Stimulated activated naive CD8-positive, alpha-beta T cell treated with anti-CD3 and anti-CD28 coated beads, Interleukin-15, Interleukin-2, amounts not matched to agents 100 ng/mL and 50 ng/mL, for 24 hours (primary cell): ENCODE data around the gene MAST4.

ENCODE experiments used
- H3K27ac Mint-ChIP-seq: one replicate; pipeline ENCODE4 v1.8.0; 2021; ENCODE audit warnings: mild to moderate bottlenecking, mixed read lengths
- H3K27me3 Mint-ChIP-seq: one replicate; pipeline ENCODE4 v1.8.0; 2021; ENCODE audit warnings: mixed read lengths
- H3K36me3 Mint-ChIP-seq: one replicate; pipeline ENCODE4 v1.8.0; 2021; ENCODE audit warnings: low read depth, mixed read lengths
- H3K4me1 Mint-ChIP-seq: one replicate; pipeline ENCODE4 v1.8.0; 2021; ENCODE audit warnings: low read depth, mixed read lengths
- H3K4me3 Mint-ChIP-seq: one replicate; pipeline ENCODE4 v1.8.0; 2021; ENCODE audit warnings: mild to moderate bottlenecking, mixed read lengths
- H3K9me3 Mint-ChIP-seq: one replicate; pipeline ENCODE4 v1.8.0; 2021; ENCODE audit warnings: mixed read lengths

The MAST4 gene

GRCh38 chr5:66850354-66851075 is 254.3 kb downstream of the MAST4 start:
- Mint-ChIP-seq H3K27ac (peak overlapping the region; percentile 52), H3K9me3 (no peaks in the 10 kb centered on the region), H3K27me3 (peaks cover 50% of the 10 kb centered on the region), H3K4me3 (peak overlapping the region; percentile 14), H3K36me3 (no peaks in the 10 kb centered on the region), H3K4me1 (peaks cover 19% of the 10 kb centered on the region)

DNA sequence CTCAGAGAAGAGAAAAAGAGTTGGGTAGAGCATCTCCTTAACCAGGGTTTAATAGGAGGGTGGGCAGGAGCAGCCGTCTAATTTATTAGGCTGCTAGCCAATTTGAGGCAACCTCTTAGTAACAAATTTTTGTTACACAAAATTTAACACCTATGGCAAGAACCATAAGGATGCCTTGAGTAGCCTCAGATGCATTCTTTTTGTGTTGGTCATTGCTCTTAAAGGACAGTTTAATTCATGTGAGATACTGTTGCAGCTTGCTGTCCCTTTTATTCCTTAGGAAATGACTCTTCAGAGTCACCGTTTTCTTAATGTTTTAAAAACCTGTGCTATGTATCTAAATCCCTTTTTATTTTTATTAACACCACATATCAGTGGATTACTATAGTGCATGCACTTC is 255.1 kb downstream of the MAST4 start:
- no peaks in the 10 kb centered on the region for H3K9me3 Mint-ChIP-seq
- no peak overlapping the region for H3K4me3 Mint-ChIP-seq
- H3K36me3 Mint-ChIP-seq, result no peaks in the 10 kb centered on the region
- H3K27me3 Mint-ChIP-seq, result peaks cover 50% of the 10 kb centered on the region
- H3K27ac Mint-ChIP-seq, result no peak overlapping the region
- peaks cover 19% of the 10 kb centered on the region for H3K4me1 Mint-ChIP-seq

DNA sequence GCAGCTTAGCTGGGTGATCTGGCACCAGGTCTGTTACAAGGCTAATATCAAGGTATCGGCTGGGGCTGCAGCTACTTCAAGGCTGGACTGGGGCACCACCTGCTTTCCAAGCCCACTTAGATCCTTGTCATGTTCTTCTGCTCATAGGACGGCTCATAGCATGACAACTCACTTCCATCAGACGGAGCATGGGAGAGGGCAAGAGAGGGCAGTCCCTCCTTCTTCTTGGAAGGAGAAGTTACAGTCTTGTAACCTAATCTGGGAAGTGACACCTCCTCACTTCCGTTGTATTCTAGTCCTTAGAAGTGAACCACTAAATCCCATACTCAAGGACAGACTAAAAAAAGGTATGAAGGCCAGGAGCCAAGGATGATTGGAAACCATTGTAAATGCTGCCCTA is 258.2 kb downstream of the MAST4 start:
- Mint-ChIP-seq H3K4me3 (no peak overlapping the region), H3K27me3 (peaks cover 45% of the 10 kb centered on the region), H3K9me3 (no peaks in the 10 kb centered on the region), H3K27ac (no peak overlapping the region), H3K36me3 (no peaks in the 10 kb centered on the region), H3K4me1 (peaks cover 18% of the 10 kb centered on the region)

- Mint-ChIP-seq H3K4me1 (no peaks in the 10 kb centered on the region), H3K4me3 (no peak overlapping the region), H3K27ac (no peak overlapping the region), H3K9me3 (no peaks in the 10 kb centered on the region), H3K27me3 (peaks cover 40% of the 10 kb centered on the region), H3K36me3 (no peaks in the 10 kb centered on the region)
Measured at GRCh38 chr5:66856041-66856805, 260.0 kb downstream of the MAST4 start.

DNA sequence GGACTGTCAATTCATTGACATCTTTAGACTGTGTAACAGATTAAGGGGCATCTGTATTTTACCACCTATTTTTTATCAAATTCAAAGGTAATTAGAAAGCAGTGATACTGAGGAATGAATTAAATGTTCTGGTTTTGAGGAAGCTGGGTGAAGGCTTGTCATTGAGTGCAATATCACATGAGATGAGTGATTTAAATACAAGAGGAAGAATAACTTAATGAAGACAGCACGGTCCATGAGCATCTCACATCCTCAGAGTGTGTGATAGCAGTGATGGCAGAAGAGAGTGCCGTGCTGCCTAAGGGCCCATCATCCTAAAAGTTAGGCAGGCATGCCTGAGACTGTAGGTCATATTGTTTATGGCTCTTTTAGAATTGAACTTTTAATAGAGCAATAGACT is 263.3 kb downstream of the MAST4 start:
- Mint-ChIP-seq H3K4me3 (no peak overlapping the region), H3K9me3 (no peaks in the 10 kb centered on the region), H3K36me3 (no peaks in the 10 kb centered on the region), H3K4me1 (no peaks in the 10 kb centered on the region), H3K27me3 (peaks cover 40% of the 10 kb centered on the region), H3K27ac (no peak overlapping the region)

DNA sequence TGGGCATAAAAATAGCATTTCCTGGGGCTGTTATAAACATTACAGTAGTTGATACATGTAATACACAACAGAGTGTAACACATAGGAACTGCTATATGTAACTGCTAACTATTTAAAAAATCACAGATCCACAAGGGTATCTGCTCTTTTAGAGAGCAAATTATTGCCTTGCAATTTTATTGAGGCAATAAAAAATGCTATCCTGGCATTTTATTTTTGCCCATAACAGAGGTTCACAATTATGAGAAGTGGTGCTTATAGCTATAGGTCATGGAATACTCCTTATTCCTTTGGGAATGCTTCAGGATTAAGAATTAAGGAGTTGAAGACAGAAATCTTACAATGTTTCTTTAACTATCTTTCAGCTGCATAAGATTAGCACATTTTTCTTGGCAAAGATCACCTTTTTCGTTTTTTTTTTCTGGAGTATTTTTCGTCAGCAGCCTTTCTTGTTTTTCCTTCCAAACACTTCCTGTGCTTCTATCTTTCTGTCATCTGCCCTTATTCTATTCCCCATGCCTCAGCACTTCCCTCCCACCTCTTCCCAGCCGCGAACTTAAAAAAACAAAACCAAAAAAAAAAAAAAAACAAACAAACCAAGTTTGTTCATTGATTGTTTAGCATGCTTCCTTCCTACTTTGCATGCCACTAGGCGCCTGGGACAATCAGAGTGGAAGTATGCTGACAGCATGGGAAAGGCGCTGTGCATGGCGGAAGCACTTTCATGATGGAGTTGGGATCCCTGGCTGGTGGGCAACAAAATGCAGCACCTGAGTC is 264.2 kb downstream of the MAST4 start:
- peaks cover 44% of the 10 kb centered on the region for H3K27me3 Mint-ChIP-seq

GRCh38 chr5:66861402-66861801 is 265.2 kb downstream of the MAST4 start:
- Mint-ChIP-seq H3K27ac (no peak overlapping the region), H3K27me3 (peaks cover 44% of the 10 kb centered on the region), H3K9me3 (no peaks in the 10 kb centered on the region), H3K4me1 (no peaks in the 10 kb centered on the region), H3K4me3 (no peak overlapping the region), H3K36me3 (no peaks in the 10 kb centered on the region)

More for the DNA sequence above, 264.2 kb downstream of the MAST4 start:
- Mint-ChIP-seq H3K4me3 (no peak overlapping the region), H3K36me3 (no peaks in the 10 kb centered on the region), H3K4me1 (no peaks in the 10 kb centered on the region), H3K9me3 (no peaks in the 10 kb centered on the region), H3K27ac (no peak overlapping the region)

GRCh38 chr5:66862020-66862419 is 265.8 kb downstream of the MAST4 start:
- Mint-ChIP-seq H3K36me3 (no peaks in the 10 kb centered on the region), H3K27me3 (peaks cover 44% of the 10 kb centered on the region), H3K9me3 (no peaks in the 10 kb centered on the region), H3K27ac (no peak overlapping the region), H3K4me3 (no peak overlapping the region), H3K4me1 (no peaks in the 10 kb centered on the region)

GRCh38 chr5:66863243-66864170 is 267.3 kb downstream of the MAST4 start:
- no peaks in the 10 kb centered on the region for H3K4me1 Mint-ChIP-seq
- no peak overlapping the region for H3K4me3 Mint-ChIP-seq
- no peaks in the 10 kb centered on the region for H3K9me3 Mint-ChIP-seq

GRCh38 chr5:66864240-66864884 is 268.2 kb downstream of the MAST4 start:
- no peaks in the 10 kb centered on the region for H3K36me3 Mint-ChIP-seq
- no peaks in the 10 kb centered on the region for H3K9me3 Mint-ChIP-seq
- peaks cover 40% of the 10 kb centered on the region for H3K27me3 Mint-ChIP-seq
- no peak overlapping the region for H3K4me3 Mint-ChIP-seq
- no peaks in the 10 kb centered on the region for H3K4me1 Mint-ChIP-seq
- H3K27ac Mint-ChIP-seq, result no peak overlapping the region

More at GRCh38 chr5:66863243-66864170, 267.3 kb downstream of the MAST4 start:
- Mint-ChIP-seq H3K27me3 (peaks cover 44% of the 10 kb centered on the region), H3K27ac (no peak overlapping the region), H3K36me3 (no peaks in the 10 kb centered on the region)

DNA sequence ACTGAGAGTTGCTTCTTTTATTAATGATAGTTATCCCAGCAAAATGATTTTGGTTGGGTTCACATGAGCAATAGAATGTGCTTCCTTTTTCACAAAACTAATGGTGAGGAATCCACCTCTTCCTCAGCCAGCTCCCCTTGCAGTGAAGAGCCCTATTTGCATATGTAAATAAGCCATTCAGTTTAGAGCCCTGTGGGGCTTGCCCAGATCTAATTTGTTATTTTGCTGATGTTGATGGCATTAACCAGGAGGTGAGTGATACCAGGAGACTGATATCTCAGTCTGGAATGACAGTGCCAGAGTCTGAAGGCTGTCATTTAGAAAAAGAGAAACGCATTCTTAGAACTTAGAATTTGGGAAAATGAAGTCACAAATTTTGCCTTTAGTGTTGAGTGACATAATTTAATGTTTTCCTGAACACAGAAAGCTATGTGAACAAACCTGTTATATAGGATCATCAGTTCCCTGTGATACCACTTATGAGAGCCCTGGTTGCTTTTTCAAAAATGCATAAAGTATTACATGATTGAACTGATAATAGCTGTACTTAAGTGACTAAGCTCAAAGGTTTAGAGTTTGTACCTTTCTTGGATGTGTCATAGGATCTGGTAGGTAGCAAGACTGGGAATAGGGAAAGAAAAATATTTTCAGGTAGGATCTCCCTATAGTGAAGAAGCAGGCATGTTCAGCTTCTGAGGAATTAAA is 271.6 kb downstream of the MAST4 start:
- peaks cover 15% of the 10 kb centered on the region for H3K27me3 Mint-ChIP-seq
- no peaks in the 10 kb centered on the region for H3K9me3 Mint-ChIP-seq
- H3K27ac Mint-ChIP-seq, result no peak overlapping the region
- no peaks in the 10 kb centered on the region for H3K36me3 Mint-ChIP-seq
- no peaks in the 10 kb centered on the region for H3K4me1 Mint-ChIP-seq
- no peak overlapping the region for H3K4me3 Mint-ChIP-seq

- Mint-ChIP-seq H3K9me3 (no peaks in the 10 kb centered on the region), H3K4me1 (no peaks in the 10 kb centered on the region), H3K27ac (no peak overlapping the region), H3K27me3 (peaks cover 4% of the 10 kb centered on the region), H3K36me3 (no peaks in the 10 kb centered on the region), H3K4me3 (no peak overlapping the region)
Measured at GRCh38 chr5:66869347-66869746, 273.2 kb downstream of the MAST4 start.

GRCh38 chr5:66870708-66871107 is 274.5 kb downstream of the MAST4 start:
- H3K9me3 Mint-ChIP-seq, result no peaks in the 10 kb centered on the region
- H3K27me3 Mint-ChIP-seq, result no peaks in the 10 kb centered on the region
- H3K27ac Mint-ChIP-seq, result no peak overlapping the region
- no peak overlapping the region for H3K4me3 Mint-ChIP-seq
- no peaks in the 10 kb centered on the region for H3K4me1 Mint-ChIP-seq
- H3K36me3 Mint-ChIP-seq, result no peaks in the 10 kb centered on the region
